ENCODE results near the gene NGDN.

Gene NGDN

DNA sequence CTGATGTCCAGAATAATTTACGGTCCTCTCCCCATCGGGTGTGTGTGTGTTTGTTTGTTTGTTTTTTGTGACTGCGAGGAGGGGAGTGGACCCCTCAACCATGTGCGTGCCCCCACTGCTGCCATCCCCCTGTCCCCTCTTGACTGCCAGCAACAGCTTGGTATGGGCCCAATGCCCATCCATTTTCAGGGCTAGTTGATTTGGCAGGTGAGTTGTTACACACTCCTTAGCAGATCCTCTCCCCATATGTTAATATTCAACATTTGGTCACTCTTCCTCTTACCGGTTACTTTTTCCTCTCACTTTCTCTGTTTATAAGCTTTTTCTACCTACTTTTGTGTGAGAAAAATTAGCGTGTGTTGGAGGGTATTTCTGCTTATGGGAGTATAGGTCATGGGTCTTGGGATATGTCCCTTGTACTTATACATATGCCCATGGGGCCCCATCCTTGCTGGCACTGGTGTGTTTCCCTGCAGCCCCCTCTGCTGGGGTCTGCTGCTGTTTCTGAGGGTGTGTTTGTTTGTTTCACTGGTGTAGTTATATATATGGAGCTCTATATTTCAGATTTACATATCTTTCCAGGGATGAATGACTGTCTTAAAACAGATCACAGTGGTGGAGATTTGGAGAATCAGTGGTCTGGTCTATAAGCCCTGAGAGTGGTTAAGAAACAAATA is 48.3 kb downstream of the NGDN start:
- no peak overlapping the region for H3K4me3 Mint-ChIP-seq
- no peaks in the 10 kb centered on the region for H3K4me1 Mint-ChIP-seq (ENCODE audit: low read depth)
- H3K27ac Mint-ChIP-seq = no peak overlapping the region
- H3K36me3 Mint-ChIP-seq (ENCODE audit: low read depth) = no peaks in the 10 kb centered on the region
- no peaks in the 10 kb centered on the region for H3K27me3 Mint-ChIP-seq (ENCODE audit: low read depth)
- no peaks in the 10 kb centered on the region for H3K9me3 Mint-ChIP-seq

- Mint-ChIP-seq H3K27me3 (ENCODE audit: low read depth) (no peaks in the 10 kb centered on the region), H3K27ac (no peak overlapping the region), H3K36me3 (ENCODE audit: low read depth) (no peaks in the 10 kb centered on the region), H3K4me3 (no peak overlapping the region), H3K9me3 (no peaks in the 10 kb centered on the region), H3K4me1 (ENCODE audit: low read depth) (no peaks in the 10 kb centered on the region)
These were observed 49.2 kb downstream of the NGDN start for GRCh38 chr14:23518709-23519108.

GRCh38 chr14:23520899-23521533 is 51.5 kb downstream of the NGDN start:
- no peaks in the 10 kb centered on the region for H3K4me1 Mint-ChIP-seq (ENCODE audit: low read depth)
- no peaks in the 10 kb centered on the region for H3K27me3 Mint-ChIP-seq (ENCODE audit: low read depth)
- no peaks in the 10 kb centered on the region for H3K9me3 Mint-ChIP-seq
- H3K36me3 Mint-ChIP-seq (ENCODE audit: low read depth) = no peaks in the 10 kb centered on the region
- H3K4me3 Mint-ChIP-seq = no peak overlapping the region
- H3K27ac Mint-ChIP-seq = no peak overlapping the region

DNA sequence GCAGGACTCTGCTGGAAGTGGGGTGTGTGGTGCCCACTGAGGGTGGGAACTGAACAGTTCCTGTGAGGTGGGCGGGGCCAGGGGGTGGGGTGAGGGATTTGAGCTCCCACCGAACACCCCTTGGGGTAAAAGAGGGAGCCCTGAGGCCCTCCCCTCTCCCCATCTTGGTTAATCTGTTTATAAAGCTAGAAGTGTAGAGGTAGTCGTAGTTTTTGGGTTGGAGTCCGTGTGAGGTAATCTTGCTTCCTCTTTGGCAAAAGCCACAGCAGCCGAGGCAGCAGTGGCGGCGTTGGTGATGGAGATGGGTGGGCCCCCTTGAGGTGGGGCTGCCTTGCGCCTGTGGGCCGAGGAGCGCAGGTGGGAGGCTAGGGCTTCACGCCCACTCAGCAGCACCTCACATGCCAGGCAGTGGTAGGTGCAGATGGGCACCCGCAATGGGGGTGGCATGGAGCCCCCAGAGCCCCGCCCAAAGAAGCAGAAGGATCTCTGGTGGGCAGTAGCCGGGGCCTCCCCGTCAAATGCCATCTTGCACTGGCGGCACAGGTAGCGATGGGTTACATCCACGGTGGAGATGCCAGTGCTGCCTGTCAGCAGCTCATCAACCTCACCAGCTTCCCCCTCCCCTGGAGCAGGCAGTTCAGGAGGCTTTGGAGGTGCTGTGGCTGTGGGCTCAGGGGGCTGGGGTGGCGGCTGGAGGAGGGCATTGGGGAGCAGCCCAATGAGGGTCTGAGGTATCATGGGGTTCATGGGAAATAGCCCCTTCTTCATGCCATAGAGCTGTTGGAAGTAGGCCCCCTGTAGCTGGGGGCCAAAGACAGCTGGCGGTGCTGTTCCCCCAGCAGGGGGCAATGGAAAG is 52.5 kb downstream of the NGDN start:
- H3K27ac Mint-ChIP-seq = no peak overlapping the region
- no peaks in the 10 kb centered on the region for H3K4me1 Mint-ChIP-seq (ENCODE audit: low read depth)
- H3K4me3 Mint-ChIP-seq = no peak overlapping the region
- no peaks in the 10 kb centered on the region for H3K36me3 Mint-ChIP-seq (ENCODE audit: low read depth)
- no peaks in the 10 kb centered on the region for H3K27me3 Mint-ChIP-seq (ENCODE audit: low read depth)
- no peaks in the 10 kb centered on the region for H3K9me3 Mint-ChIP-seq

- H3K9me3 Mint-ChIP-seq = no peaks in the 10 kb centered on the region
These were observed 53.2 kb downstream of the NGDN start for GRCh38 chr14:23522643-23523198.

DNA sequence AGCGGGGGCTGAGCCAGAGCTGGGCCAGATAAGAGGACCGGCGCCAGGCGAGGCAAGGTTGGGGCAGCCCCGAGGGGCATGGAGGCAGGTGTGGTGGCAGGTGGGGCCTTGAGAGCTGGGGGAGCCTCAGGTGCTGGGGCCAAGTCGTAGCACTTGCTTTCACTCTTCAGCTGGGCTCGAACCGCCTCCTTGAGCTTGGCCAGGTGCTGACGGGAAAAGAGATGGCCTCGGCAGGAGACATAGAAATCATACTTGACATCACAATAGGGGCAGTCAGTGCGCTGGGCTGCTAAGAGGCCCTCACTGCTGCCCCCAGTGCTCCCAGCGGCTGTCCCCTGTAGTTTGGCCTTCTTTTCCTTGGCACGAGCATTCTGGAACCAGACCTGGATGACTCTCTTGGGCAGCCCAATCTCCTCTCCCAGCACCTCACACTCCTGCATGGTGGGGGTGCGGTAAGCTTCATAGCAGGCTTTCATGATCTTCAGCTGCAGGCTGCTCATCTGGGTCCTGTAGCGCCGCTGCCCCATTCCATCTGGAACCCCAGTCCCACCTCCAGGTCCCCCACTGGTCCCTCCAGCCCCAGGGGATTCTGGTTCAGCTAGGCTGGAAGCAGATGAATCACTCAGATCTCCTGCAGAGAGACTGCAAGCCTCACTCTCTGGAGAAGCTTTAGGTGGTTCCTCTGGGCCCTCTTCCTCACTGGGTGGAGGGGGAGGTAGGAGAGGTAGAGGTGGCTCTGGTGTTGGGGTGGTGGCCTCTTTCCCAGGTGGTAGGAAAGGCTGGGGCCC is 53.9 kb downstream of the NGDN start:
- Mint-ChIP-seq H3K27me3 (ENCODE audit: low read depth) (no peaks in the 10 kb centered on the region), H3K4me1 (ENCODE audit: low read depth) (no peaks in the 10 kb centered on the region), H3K4me3 (no peak overlapping the region), H3K9me3 (no peaks in the 10 kb centered on the region), H3K27ac (no peak overlapping the region), H3K36me3 (ENCODE audit: low read depth) (no peaks in the 10 kb centered on the region)

More at GRCh38 chr14:23522643-23523198, 53.2 kb downstream of the NGDN start:
- H3K4me3 Mint-ChIP-seq = no peak overlapping the region
- no peak overlapping the region for H3K27ac Mint-ChIP-seq
- H3K4me1 Mint-ChIP-seq (ENCODE audit: low read depth) = no peaks in the 10 kb centered on the region
- no peaks in the 10 kb centered on the region for H3K27me3 Mint-ChIP-seq (ENCODE audit: low read depth)
- H3K36me3 Mint-ChIP-seq (ENCODE audit: low read depth) = no peaks in the 10 kb centered on the region

DNA sequence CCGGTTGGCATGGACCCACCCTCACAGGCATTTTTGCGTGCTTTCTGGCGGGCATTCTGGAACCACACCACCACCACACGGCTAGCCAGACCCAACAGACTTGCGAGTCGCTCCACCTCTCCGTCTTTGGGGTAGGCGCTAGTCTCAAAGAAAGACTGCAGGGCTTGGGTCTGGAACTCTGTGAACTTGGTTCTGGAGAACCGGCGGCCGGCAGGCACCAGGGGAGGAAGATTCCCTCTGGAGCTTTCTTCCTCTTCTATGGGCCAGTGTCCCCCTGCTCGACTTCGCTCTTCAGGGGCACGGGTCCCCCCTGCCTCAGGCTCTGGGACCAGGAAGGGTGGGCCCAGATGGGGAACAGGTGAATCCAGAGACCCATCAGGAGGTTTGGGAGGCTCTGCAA is 55.5 kb downstream of the NGDN start:
- Mint-ChIP-seq H3K9me3 (no peaks in the 10 kb centered on the region), H3K27me3 (ENCODE audit: low read depth) (no peaks in the 10 kb centered on the region), H3K36me3 (ENCODE audit: low read depth) (no peaks in the 10 kb centered on the region), H3K27ac (no peak overlapping the region), H3K4me1 (ENCODE audit: low read depth) (no peaks in the 10 kb centered on the region), H3K4me3 (no peak overlapping the region)

DNA sequence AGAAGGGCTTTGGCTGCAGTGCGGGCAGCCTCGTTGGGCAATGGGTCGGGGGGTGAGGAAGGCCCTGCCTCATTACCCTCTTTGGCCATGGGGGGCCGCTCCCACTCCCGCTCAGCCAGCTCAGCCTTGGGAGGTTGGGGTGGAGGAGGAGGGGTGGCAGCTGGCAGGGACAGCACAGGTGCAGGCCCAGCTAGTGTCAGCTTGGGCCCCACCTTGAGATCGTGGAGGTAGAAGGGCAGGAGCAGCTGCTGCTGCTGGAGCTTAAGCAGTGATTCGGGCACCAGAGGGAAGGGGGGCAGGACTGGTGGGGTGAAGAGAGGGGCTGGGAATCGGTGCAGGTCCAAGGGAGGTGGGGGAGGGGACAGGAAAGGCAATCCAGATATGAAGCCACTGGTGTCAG is 56.1 kb downstream of the NGDN start:
- H3K36me3 Mint-ChIP-seq (ENCODE audit: low read depth) = no peaks in the 10 kb centered on the region
- H3K4me1 Mint-ChIP-seq (ENCODE audit: low read depth) = peaks cover 4% of the 10 kb centered on the region
- no peaks in the 10 kb centered on the region for H3K27me3 Mint-ChIP-seq (ENCODE audit: low read depth)
- H3K9me3 Mint-ChIP-seq = no peaks in the 10 kb centered on the region
- no peak overlapping the region for H3K27ac Mint-ChIP-seq
- H3K4me3 Mint-ChIP-seq = no peak overlapping the region

Measured in T-helper 1 cell treated with Interleukin-12 subunit alpha and Interleukin-12 subunit beta and Interleukin-4 antibody, amounts not matched to agents 30 μg/mL and 1 μg/mL, for 36 hours (primary cell).